Osteocyte (in vitro differentiated cells): ENCODE results near the gene CEP68. TPM values are rescaled to one million over a fixed set of nuclear protein-coding genes. Genes with fewer than 3 reads are reported as not detected.

Experiments
- DNase-seq: peaks from one replicate; pipeline ENCODE4 v3.0.0; 2021; ENCODE audit warnings: mixed read lengths; ENCODE audit not compliant: unreplicated experiment; ENCODE audit errors: extremely low spot score
- H3K27ac Mint-ChIP-seq: one replicate; pipeline ENCODE4 v1.8.0; 2021; ENCODE audit warnings: mild to moderate bottlenecking, mixed read lengths; ENCODE audit not compliant: unreplicated experiment
- H3K27me3 Mint-ChIP-seq: one replicate; pipeline ENCODE4 v1.8.0; 2021; ENCODE audit warnings: mixed read lengths; ENCODE audit not compliant: unreplicated experiment
- H3K36me3 Mint-ChIP-seq: one replicate; pipeline ENCODE4 v1.8.0; 2021; ENCODE audit warnings: mixed read lengths; ENCODE audit not compliant: unreplicated experiment
- H3K4me1 Mint-ChIP-seq: one replicate; pipeline ENCODE4 v1.8.0; 2021; ENCODE audit warnings: mixed read lengths; ENCODE audit not compliant: unreplicated experiment
- H3K4me3 Mint-ChIP-seq: one replicate; pipeline ENCODE4 v1.8.0; 2021; ENCODE audit warnings: mild to moderate bottlenecking, moderate library complexity, mixed read lengths; ENCODE audit not compliant: unreplicated experiment
- H3K9me3 Mint-ChIP-seq: one replicate; pipeline ENCODE4 v1.8.0; 2021; ENCODE audit warnings: mixed read lengths; ENCODE audit not compliant: unreplicated experiment
- CTCF ChIP-seq: fragments of 200-600 bp; sonication (generic); IDR thresholded peaks from 2 replicates; pipeline ENCODE4 v1.5.0; 2021; ENCODE audit warnings: antibody characterized with exemption, mild to moderate bottlenecking, moderate library complexity
- total RNA-seq: library from RNA; stranded (reverse); gene quantifications from 2 replicates; pipeline ENCODE4 v1.2.1, GENCODE V29; 2021

Gene CEP68
- total RNA-seq, 1 donor from 2014 or later = 20.7 TPM

DNA sequence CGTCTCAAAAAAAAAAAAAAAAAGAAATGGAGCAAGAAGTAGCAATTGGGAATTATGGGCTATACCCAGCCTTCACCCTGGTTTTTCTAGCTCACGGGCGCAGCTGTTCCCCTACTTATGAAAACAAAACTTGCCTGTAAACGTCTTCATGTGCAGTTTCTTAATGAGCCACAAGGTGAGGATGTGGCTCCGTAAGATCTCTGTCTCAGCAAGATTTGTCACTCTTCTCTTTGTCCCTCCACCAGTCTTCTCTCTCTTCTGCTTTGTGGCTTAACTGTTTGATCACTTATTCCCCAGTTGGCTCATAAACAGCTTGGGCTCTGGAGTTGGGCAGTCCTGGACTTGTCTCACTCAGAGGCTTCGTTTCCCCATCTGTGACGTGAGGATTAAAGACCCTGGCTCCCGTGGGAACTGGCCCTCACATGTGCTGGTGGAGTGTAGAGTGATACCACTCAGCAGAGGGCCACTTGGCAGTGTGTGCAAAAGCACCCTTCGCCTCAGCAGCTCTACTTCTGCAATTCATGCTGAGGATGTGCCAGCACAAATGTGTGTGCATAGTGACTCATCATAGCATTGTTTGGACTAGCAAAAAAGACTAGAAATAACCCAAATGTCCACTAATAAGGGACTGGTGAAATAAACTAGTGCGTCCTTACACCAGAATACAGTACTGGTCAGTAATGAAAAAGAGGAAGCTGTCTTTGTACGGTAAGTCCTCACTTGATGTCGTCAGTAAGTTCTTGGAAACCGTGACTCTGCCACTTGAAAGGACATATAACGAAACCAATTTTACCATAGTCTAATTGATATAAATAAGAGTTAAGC is 8.7 kb downstream of the CEP68 start:
- Mint-ChIP-seq H3K9me3 (no peaks in the 10 kb centered on the region), H3K36me3 (no peaks in the 10 kb centered on the region), H3K4me1 (peaks cover 48% of the 10 kb centered on the region), H3K27me3 (no peaks in the 10 kb centered on the region), H3K4me3 (peak overlapping the region; percentile 56), H3K27ac (peak overlapping the region; percentile 98)
- TF ChIP-seq CTCF = peak; percentile 68
- no peak for DNase-seq

DNA sequence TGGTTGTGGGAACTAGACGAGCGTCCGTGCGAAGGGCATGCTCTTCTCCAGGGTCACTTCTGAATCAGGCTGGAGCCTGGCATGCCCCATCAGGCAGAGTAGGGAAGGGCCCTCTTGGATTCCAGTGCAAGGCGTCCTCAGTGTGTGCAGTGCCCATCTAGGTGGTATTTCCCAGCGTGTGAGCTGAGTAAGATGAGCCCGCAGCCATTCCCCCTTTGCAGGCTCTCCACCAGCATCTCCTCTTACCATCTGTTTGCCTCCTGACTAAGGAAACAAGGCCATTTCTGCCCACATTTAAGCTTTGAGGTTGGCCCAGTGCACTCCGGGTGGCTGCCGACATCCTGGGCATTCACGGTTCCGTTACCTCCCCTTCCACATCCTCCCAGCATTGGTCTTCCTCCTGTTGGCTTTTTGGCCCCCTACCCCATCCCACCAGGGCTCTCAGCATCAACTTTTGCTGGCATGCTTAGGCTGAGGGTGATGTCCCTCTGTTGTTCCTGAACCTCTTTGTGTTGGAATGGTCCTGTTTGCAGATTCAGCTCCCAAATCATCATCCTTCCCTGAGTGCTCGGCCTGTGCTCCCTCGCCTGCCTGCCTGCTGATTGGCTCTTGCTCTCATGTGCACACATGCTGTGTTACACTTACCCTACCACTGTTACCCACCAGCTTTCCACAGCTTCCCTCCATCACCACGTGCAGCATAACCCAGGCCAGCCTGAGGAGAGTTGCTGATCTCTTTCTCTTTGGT is 11.8 kb downstream of the CEP68 start:
- Mint-ChIP-seq H3K36me3 (peaks cover 23% of the 10 kb centered on the region), H3K4me1 (peaks cover 48% of the 10 kb centered on the region), H3K27ac (peak overlapping the region; percentile 14), H3K9me3 (no peaks in the 10 kb centered on the region), H3K4me3 (no peak overlapping the region), H3K27me3 (no peaks in the 10 kb centered on the region)
- no peak for DNase-seq
- TF ChIP-seq CTCF = no peak

GRCh38 chr2:65069439-65069824 is 13.2 kb downstream of the CEP68 start:
- no peak overlapping the region for H3K4me3 Mint-ChIP-seq
- no peak for DNase-seq
- H3K27me3 Mint-ChIP-seq = no peaks in the 10 kb centered on the region
- peaks cover 33% of the 10 kb centered on the region for H3K4me1 Mint-ChIP-seq
- no peaks in the 10 kb centered on the region for H3K9me3 Mint-ChIP-seq
- peak overlapping the region; percentile 57 for H3K27ac Mint-ChIP-seq
- no peak for TF ChIP-seq CTCF
- peaks cover 30% of the 10 kb centered on the region for H3K36me3 Mint-ChIP-seq

GRCh38 chr2:65070172-65070830 is 14.1 kb downstream of the CEP68 start:
- H3K4me3 Mint-ChIP-seq = no peak overlapping the region
- peak; percentile 25 for TF ChIP-seq CTCF
- H3K4me1 Mint-ChIP-seq = peaks cover 27% of the 10 kb centered on the region
- H3K27ac Mint-ChIP-seq = peak overlapping the region; percentile 55
- no peak for DNase-seq
- no peaks in the 10 kb centered on the region for H3K9me3 Mint-ChIP-seq
- peaks cover 30% of the 10 kb centered on the region for H3K36me3 Mint-ChIP-seq
- no peaks in the 10 kb centered on the region for H3K27me3 Mint-ChIP-seq

DNA sequence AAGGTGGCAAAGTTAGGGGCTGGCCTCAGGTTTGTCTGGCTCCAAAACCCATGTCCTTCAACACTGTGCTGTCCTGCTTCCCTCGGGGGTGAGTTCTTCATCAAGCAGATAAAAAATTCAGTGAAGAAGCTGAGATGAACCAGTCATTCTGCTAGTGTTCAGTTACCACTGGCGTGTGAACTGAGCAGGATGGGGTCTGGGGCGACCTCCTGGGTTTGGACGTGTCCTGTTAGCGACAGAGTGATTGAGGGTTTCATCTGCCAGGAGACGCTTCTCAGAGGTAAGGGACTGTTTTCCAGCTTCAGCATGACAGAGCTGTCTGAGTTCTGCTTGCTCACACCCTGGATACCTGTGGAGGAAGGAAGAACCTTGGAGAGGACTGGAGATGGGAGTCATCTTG is 14.6 kb downstream of the CEP68 start:
- TF ChIP-seq CTCF = no peak
- H3K36me3 Mint-ChIP-seq = peaks cover 30% of the 10 kb centered on the region

More for the DNA sequence above, 14.6 kb downstream of the CEP68 start:
- Mint-ChIP-seq H3K4me3 (no peak overlapping the region), H3K27me3 (no peaks in the 10 kb centered on the region), H3K27ac (peak overlapping the region; percentile 55), H3K9me3 (no peaks in the 10 kb centered on the region), H3K4me1 (peaks cover 27% of the 10 kb centered on the region)
- no peak for DNase-seq
